Esophagus muscularis mucosa (tissue), 3 donors: ENCODE data around the gene HSPA4.

ENCODE experiments used
- EP300 ChIP-seq: sonication (generic); formaldehyde crosslinking; IDR thresholded peaks from one replicate; pipeline ENCODE4 v1.6.1; 2017; ENCODE audit warnings: antibody characterized with exemption
- TF ChIP-seq, protein P1 (sequence below), 3 experiments: fragments of 200-600 bp in 2 of 3; fragments of 450-650 bp in 1 of 3; sonication (generic) in 2 of 3; IDR thresholded peaks; one replicate each; pipeline ENCODE4 v1.5.1; 2017 to 2019; ENCODE audit warnings: antibody characterized with exemption in 3 of 3, mild to moderate bottlenecking in 2 of 3, moderate library complexity in 1 of 3

DNA sequence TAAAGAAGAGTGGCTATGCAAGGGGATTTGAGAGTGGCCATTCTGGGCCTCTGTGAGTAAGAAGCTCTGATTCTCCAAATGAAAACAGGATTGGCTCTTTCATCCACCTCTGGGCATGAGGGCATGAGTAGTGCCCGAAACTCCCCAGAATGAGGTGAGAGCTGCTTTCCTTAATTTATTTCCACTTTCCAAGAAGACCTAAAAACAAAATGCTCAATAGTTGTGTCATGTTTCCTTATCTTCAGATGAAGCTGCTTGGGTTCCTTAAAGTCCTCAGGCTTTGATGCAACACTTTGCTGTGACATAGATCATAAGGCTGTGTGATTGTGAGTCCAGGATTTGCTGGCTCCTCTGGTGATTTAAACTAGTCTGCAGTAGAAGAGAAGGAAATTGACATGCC, 22.4 kb upstream of the HSPA4 start:
- TF ChIP-seq, protein P1, sequence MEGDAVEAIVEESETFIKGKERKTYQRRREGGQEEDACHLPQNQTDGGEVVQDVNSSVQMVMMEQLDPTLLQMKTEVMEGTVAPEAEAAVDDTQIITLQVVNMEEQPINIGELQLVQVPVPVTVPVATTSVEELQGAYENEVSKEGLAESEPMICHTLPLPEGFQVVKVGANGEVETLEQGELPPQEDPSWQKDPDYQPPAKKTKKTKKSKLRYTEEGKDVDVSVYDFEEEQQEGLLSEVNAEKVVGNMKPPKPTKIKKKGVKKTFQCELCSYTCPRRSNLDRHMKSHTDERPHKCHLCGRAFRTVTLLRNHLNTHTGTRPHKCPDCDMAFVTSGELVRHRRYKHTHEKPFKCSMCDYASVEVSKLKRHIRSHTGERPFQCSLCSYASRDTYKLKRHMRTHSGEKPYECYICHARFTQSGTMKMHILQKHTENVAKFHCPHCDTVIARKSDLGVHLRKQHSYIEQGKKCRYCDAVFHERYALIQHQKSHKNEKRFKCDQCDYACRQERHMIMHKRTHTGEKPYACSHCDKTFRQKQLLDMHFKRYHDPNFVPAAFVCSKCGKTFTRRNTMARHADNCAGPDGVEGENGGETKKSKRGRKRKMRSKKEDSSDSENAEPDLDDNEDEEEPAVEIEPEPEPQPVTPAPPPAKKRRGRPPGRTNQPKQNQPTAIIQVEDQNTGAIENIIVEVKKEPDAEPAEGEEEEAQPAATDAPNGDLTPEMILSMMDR (IDR thresholded peaks at IDR 0.05) = no peak
- no peak for TF ChIP-seq EP300
